Gastroesophageal sphincter (tissue), 3 donors: ENCODE results near the gene SLX9.

Experiments
- CTCF ChIP-seq, 4 experiments: fragments of 200-600 bp in 2 of 4; fragments of 450-650 bp in 2 of 4; sonication (generic) in 1 of 4; IDR thresholded peaks; one replicate each; pipeline ENCODE4 v1.5.1; 2017 to 2019; ENCODE audit warnings: antibody characterized with exemption in 4 of 4, mild to moderate bottlenecking in 2 of 4, moderate library complexity in 2 of 4
- EP300 ChIP-seq: sonication (generic); formaldehyde crosslinking; IDR thresholded peaks from one replicate; pipeline ENCODE4 v1.6.1; 2017; ENCODE audit warnings: antibody characterized with exemption, mild to moderate bottlenecking
- POLR2A ChIP-seq, 2 donors: fragments of 450-650 bp; IDR thresholded peaks; one replicate each; pipeline ENCODE4 v1.6.1; 2017; ENCODE audit warnings: antibody characterized with exemption in 2 of 2, mild to moderate bottlenecking in 2 of 2, moderate library complexity in 1 of 2
- POLR2AphosphoS5 ChIP-seq: sonication (generic); formaldehyde crosslinking; IDR thresholded peaks from one replicate; pipeline ENCODE4 v1.6.1; 2017; ENCODE audit warnings: antibody characterized with exemption

GRCh38 chr21:44975720-44976555, 36.1 kb downstream of the SLX9 start:
- no peak for TF ChIP-seq CTCF (IDR thresholded peaks at IDR 0.05)
- TF ChIP-seq POLR2A (IDR thresholded peaks at IDR 0.05): no peak
- no peak for TF ChIP-seq POLR2AphosphoS5
- no peak for TF ChIP-seq EP300
